ENCODE data around the gene UNC5B.

The UNC5B gene

GRCh38 chr10:71344154-71344925, 132.0 kb downstream of the UNC5B start:
- no peak for DNase-seq (ENCODE audit: low spot score)

- no peak for DNase-seq (ENCODE audit: low spot score)
Measured at GRCh38 chr10:71344993-71345480, 132.7 kb downstream of the UNC5B start.

GRCh38 chr10:71345694-71346093, 133.3 kb downstream of the UNC5B start:
- DNase-seq (ENCODE audit: low spot score): no peak

- no peak for DNase-seq (ENCODE audit: low spot score)
Measured at GRCh38 chr10:71346731-71347130, 134.4 kb downstream of the UNC5B start.

DNA sequence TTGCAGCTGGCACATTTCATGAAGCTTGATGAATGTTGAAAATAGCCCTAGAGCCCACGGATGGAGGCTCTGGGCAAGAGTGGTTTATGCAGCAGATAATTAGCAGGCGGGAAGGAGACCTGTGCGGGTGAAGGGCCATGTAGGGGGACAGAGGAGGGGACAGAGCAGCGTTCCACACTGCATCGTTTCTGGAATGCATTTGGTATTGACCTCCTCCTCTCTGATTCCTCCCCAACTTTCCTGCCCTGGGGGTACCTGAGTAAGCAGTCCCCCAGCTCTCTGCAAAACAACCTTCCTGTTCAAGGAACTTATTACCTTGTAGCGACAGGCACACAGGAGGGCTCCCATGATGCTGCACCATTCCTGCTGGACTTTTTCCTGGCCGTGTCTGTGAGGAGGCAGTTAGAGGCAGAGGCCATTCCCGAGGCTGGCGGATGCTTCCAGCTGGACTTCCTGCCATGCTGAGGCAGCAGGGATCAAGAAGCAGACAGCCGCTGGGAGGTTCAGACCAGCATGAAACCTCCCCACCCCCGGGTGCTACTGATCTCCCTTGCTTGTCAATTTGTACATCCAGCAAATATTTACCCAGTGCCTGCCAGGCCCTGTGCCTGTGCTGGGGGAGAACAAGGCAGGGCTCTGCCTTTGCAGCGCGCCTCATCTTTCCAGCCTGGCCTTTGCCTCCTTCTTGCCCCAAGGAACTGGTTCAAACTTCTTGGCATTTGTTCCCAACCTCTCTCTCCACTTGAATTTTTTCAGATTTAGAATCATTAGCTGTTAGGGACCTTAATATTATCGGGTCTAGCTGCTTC, 135.4 kb downstream of the UNC5B start:
- no peak for DNase-seq (ENCODE audit: low spot score)

DNA sequence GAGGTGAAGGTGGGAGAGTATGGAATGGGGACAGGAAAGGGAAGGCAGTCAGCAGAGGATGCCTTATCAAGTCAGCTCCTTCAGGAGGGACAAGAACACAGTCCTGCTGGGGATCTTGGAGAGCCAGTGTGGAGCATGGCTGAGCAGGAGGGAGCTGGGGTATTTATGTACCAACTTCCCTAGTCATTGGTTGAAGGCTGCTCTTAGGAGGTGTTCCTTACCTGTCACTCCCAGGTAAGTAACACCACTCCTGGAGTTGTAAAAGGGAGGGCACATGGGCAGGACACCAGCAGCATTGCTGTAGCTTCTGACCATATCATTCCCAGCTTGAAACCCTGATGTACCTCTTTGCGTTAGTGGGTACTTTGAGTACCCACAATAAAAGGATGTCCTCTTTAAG, 136.5 kb downstream of the UNC5B start:
- no peak for DNase-seq (ENCODE audit: low spot score)

- DNase-seq (ENCODE audit: low spot score): no peak
Measured at GRCh38 chr10:71349406-71349805, 137.0 kb downstream of the UNC5B start.

DNA sequence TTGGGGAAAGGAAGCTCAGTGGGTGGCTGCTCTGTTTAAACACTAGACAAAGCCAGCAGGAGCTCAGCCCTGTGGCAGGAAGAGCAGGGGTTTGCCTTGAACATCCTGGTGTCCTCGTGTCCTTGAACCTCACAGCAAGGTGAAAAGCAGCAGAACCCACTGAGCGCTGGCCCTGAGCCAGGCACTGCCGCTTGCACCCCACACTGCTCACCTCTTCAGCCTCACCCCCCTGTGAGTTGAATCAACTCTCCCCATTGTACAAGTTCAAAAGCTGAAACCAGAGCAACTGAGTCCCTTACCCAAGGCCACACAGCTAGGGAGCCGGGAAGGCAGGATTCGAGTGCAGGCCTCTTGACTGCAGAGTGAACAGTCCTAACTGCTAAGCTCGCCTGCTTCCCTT, 138.7 kb downstream of the UNC5B start:
- no peak for DNase-seq (ENCODE audit: low spot score)

GRCh38 chr10:71351628-71352319, 139.4 kb downstream of the UNC5B start:
- no peak for DNase-seq (ENCODE audit: low spot score)
